ENCODE data around the gene NIPBL. TPM values are rescaled to one million over a fixed set of nuclear protein-coding genes. Genes with fewer than 3 reads are reported as not detected.

Gene NIPBL
- total and polyA plus RNA-seq, 2 of the 13 experiments (the other 11 are each of a cell fraction or from before 2014, with no cell fraction given), result 12.3 to 32.3 TPM

- TF ChIP-seq ETS1 (CRISPR knock-in tag; IDR thresholded peaks at IDR 0.05), result no peak
- TF ChIP-seq SETDB1 (CRISPR knock-in tag; IDR thresholded peaks at IDR 0.05; ENCODE audit: borderline replicate concordance), result no peak
Measured at GRCh38 chr5:36902353-36902752, 25.8 kb downstream of the NIPBL start (continued).

- Histone ChIP-seq H3K79me2 (ENCODE audit: insufficient read depth, low read length) (peaks cover 97% of the 10 kb centered on the region), H3K9me3 (ENCODE audit: low read length) (no peaks in the 10 kb centered on the region), H2AFZ (ENCODE audit: low read length) (no peak overlapping the region), H3K9ac (ENCODE audit: insufficient read depth, low read depth, low read length) (no peak overlapping the region), H4K20me1 (ENCODE audit: insufficient read depth, low read length) (peaks cover 49% of the 10 kb centered on the region), H3K4me3 (replicated peaks in 1 of 3; ENCODE audit: insufficient read depth in 1 of 3, low read depth in 2 of 3, low read length in 3 of 3) (no peak overlapping the region), H3K27me3 (ENCODE audit: control insufficient read depth in 1 of 2, insufficient read depth in 2 of 2, low read length in 2 of 2) (no peaks in the 10 kb centered on the region), H3K4me1 (ENCODE audit: insufficient read depth, low read length) (no peaks in the 10 kb centered on the region), H3K27ac (ENCODE audit: extremely low read length, insufficient read depth, low read length) (no peak overlapping the region), H3K36me3 (replicated peaks in 1 of 2; ENCODE audit: control insufficient read depth in 1 of 2, insufficient read depth in 2 of 2, low read length in 2 of 2) (no peaks in the 10 kb centered on the region), H3K4me2 (ENCODE audit: low read depth, low read length) (no peak overlapping the region)
- DNase-seq (ENCODE audit: low spot score), result peak; percentile 22
- CTCF ChIA-PET (ENCODE audit: low intra/inter-chr PET ratio, low total read pairs), result no interaction called here
- in situ Hi-C loops (cut with HindIII; ENCODE audit: extremely low pct_ligation_motif_present, low pct_unique_long_range_greater_than_20kb) (no loop called here), intact Hi-C loops (cut with micrococcal nuclease; ENCODE audit: unreplicated experiment) (no loop called here)
- no peak for FAIRE-seq
- WGBS (ENCODE audit: low lambda C conversion rate), result 78% methylated on average over 2 of the region's 2 CpGs
- peak; percentile 59; the same call in 1 of the 2 replicates for TF ChIP-seq CEBPB (IDR thresholded peaks at IDR 0.05; ENCODE audit: borderline replicate concordance, low read depth, low read length)
- no peak for TF ChIP-seq TFDP1 (CRISPR knock-in tag; IDR thresholded peaks at IDR 0.05; ENCODE audit: borderline replicate concordance)
- POLR2A ChIA-PET, result no interaction called here
- no peak for ATAC-seq
- no TSS peak for BruUV-seq (replicated peaks)
Measured at GRCh38 chr5:36904677-36905076, 28.1 kb downstream of the NIPBL start.

All from HepG2 (cell line).